Smooth muscle cell (in vitro differentiated cells): ENCODE results near the gene EIF4B. TPM values are rescaled to one million over a fixed set of nuclear protein-coding genes. Genes with fewer than 3 reads are reported as not detected.

ENCODE experiments used
- DNase-seq: peaks from one replicate; lab custom pipeline; 2025; ENCODE audit not compliant: unreplicated experiment; lab: John Stamatoyannopoulos, UW
- H2AFZ ChIP-seq: fragments of 200-600 bp; sonication (generic); 2 replicates; pipeline ENCODE4 v1.6.0; 2016; ENCODE audit warnings: antibody characterized with exemption, low read depth, mild to moderate bottlenecking
- H3F3A ChIP-seq: fragments of 200-600 bp; sonication (generic); 2 replicates; pipeline ENCODE4 v1.6.0; 2017; ENCODE audit warnings: antibody characterized with exemption, low read depth
- H3K27ac ChIP-seq: fragments of 200-600 bp; sonication (generic); 2 replicates; pipeline ENCODE4 v1.5.1; 2016; ENCODE audit warnings: low read depth, mild to moderate bottlenecking
- H3K27me3 ChIP-seq: fragments of 200-600 bp; sonication (generic); 2 replicates; pipeline ENCODE4 v1.6.1; 2016; ENCODE audit warnings: low read depth, mild to moderate bottlenecking
- H3K36me3 ChIP-seq: fragments of 200-600 bp; sonication (generic); 2 replicates; pipeline ENCODE4 v1.5.1; 2016; ENCODE audit warnings: low read depth
- H3K4me1 ChIP-seq: fragments of 200-600 bp; sonication (generic); 2 replicates; pipeline ENCODE4 v1.5.1; 2016; ENCODE audit warnings: low read depth
- H3K4me2 ChIP-seq: fragments of 200-600 bp; sonication (generic); 2 replicates; pipeline ENCODE4 v1.6.0; 2016; ENCODE audit warnings: mild to moderate bottlenecking
- H3K4me3 ChIP-seq: fragments of 200-600 bp; sonication (generic); 2 replicates; pipeline ENCODE4 v1.5.1; 2016; ENCODE audit warnings: mild to moderate bottlenecking
- H3K79me2 ChIP-seq: fragments of 200-600 bp; sonication (generic); 2 replicates; pipeline ENCODE4 v1.6.0; 2016; ENCODE audit warnings: low read depth, mild to moderate bottlenecking
- H3K9ac ChIP-seq: fragments of 200-600 bp; sonication (generic); 2 replicates; pipeline ENCODE4 v1.6.0; 2016; ENCODE audit warnings: low read depth
- H3K9me3 ChIP-seq: fragments of 200-600 bp; sonication (generic); replicated peaks from 2 replicates; pipeline ENCODE4 v1.5.1; 2016; ENCODE audit warnings: low read depth
- H4K20me1 ChIP-seq: fragments of 200-600 bp; sonication (generic); 2 replicates; pipeline ENCODE4 v1.6.0; 2016; ENCODE audit warnings: low read depth
- WGBS: methylation state at CpG from one replicate; pipeline ENCODE4 v1.1.7; 2016; ENCODE audit warnings: low lambda C conversion rate; 5-methylcytosine and 5-hydroxymethylcytosine counted together
- polyA plus RNA-seq: library from polyadenylated mRNA; unstranded; fragments of >200 nt; fragmentation: Nextera tagmentation; extraction: Ambion mirVana; gene quantifications from 2 replicates; pipeline ENCODE4 v1.2.1, GENCODE V29; 2016
- total RNA-seq: library from RNA; depleted of rRNA; stranded (reverse); fragments of >200 nt; gene quantifications from 2 replicates; pipeline ENCODE4 v1.2.3, GENCODE V29; 2014
- TF ChIP-seq, protein P1 (sequence below): fragments of 200-600 bp; sonication (generic); IDR thresholded peaks from 2 replicates; pipeline ENCODE4 v1.5.1; 2017; ENCODE audit warnings: borderline replicate concordance, mild to moderate bottlenecking, antibody characterized with exemption; ENCODE audit not compliant: insufficient read depth, poor library complexity, severe bottlenecking

The EIF4B gene
- total and polyA plus RNA-seq, 2 experiments from 2014 or later = 39.9 to 241 TPM

DNA sequence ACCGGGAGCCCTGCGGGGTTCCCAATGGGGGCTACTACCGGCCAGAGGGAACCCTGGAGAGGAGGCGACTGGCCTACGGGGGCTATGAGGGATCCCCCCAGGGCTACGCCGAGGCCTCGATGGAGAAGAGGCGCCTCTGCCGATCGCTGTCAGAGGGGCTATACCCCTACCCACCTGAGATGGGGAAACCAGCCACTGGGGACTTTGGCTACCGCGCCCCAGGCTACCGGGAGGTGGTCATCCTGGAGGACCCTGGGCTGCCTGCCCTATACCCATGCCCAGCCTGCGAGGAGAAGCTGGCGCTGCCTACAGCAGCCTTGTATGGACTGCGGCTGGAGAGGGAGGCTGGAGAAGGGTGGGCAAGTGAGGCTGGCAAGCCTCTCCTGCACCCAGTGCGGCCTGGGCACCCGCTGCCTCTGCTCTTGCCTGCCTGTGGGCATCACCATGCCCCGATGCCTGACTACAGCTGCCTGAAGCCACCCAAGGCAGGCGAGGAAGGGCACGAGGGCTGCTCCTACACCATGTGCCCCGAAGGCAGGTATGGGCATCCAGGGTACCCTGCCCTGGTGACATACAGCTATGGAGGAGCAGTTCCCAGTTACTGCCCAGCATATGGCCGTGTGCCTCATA is 53.3 kb downstream of the EIF4B start:
- WGBS = 97% methylated on average over 24 of the region's 24 CpGs
- no peaks in the 10 kb centered on the region for H4K20me1 ChIP-seq
- no peak overlapping the region for H3K4me2 ChIP-seq
- H3K9me3 ChIP-seq = no peaks in the 10 kb centered on the region
- no peak overlapping the region for H2AFZ ChIP-seq
- DNase-seq = no peak
- H3K4me3 ChIP-seq = no peak overlapping the region
- no peak overlapping the region for H3K27ac ChIP-seq
- TF ChIP-seq, protein P1, sequence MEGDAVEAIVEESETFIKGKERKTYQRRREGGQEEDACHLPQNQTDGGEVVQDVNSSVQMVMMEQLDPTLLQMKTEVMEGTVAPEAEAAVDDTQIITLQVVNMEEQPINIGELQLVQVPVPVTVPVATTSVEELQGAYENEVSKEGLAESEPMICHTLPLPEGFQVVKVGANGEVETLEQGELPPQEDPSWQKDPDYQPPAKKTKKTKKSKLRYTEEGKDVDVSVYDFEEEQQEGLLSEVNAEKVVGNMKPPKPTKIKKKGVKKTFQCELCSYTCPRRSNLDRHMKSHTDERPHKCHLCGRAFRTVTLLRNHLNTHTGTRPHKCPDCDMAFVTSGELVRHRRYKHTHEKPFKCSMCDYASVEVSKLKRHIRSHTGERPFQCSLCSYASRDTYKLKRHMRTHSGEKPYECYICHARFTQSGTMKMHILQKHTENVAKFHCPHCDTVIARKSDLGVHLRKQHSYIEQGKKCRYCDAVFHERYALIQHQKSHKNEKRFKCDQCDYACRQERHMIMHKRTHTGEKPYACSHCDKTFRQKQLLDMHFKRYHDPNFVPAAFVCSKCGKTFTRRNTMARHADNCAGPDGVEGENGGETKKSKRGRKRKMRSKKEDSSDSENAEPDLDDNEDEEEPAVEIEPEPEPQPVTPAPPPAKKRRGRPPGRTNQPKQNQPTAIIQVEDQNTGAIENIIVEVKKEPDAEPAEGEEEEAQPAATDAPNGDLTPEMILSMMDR = no peak
- H3F3A ChIP-seq = no peaks in the 10 kb centered on the region
- no peaks in the 10 kb centered on the region for H3K36me3 ChIP-seq
- no peaks in the 10 kb centered on the region for H3K79me2 ChIP-seq
- no peak overlapping the region for H3K9ac ChIP-seq
- H3K27me3 ChIP-seq = no peaks in the 10 kb centered on the region
- no peaks in the 10 kb centered on the region for H3K4me1 ChIP-seq

DNA sequence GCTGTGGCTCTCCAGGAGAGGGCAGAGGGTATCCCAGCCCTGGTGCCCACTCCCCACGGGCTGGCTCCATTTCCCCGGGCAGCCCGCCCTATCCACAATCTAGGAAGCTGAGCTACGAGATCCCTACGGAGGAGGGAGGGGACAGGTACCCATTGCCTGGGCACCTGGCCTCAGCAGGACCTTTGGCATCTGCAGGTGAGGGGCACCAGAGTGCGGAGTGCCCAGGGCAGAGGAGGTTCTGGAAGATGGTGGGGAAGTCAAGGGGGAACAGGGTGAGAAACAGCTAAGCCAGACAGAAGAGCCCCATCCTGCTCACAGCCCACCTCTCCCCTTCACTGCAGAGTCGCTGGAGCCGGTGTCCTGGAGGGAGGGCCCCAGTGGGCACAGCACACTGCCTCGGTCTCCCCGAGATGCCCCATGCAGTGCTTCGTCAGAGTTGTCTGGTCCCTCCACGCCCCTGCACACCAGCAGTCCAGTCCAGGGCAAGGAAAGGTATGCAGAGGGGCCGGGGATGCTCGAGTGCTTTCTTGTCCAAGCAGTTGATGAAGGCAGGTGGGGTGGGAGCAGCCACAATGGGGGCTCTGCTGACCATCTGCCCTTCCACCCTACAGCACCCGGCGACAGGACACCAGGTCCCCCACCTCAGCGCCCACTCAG is 53.9 kb downstream of the EIF4B start:
- WGBS = 94% methylated on average over 16 of the region's 17 CpGs
- H2AFZ ChIP-seq = no peak overlapping the region
- no peaks in the 10 kb centered on the region for H3F3A ChIP-seq
- no peak overlapping the region for H3K27ac ChIP-seq
- TF ChIP-seq, protein P1 = no peak
- H3K36me3 ChIP-seq = no peaks in the 10 kb centered on the region
- H4K20me1 ChIP-seq = peaks cover 3% of the 10 kb centered on the region
- H3K27me3 ChIP-seq = no peaks in the 10 kb centered on the region
- no peak overlapping the region for H3K4me2 ChIP-seq
- H3K4me3 ChIP-seq = no peak overlapping the region
- H3K4me1 ChIP-seq = no peaks in the 10 kb centered on the region
- H3K9me3 ChIP-seq = no peaks in the 10 kb centered on the region
- no peak for DNase-seq
- no peaks in the 10 kb centered on the region for H3K79me2 ChIP-seq
- H3K9ac ChIP-seq = no peak overlapping the region

DNA sequence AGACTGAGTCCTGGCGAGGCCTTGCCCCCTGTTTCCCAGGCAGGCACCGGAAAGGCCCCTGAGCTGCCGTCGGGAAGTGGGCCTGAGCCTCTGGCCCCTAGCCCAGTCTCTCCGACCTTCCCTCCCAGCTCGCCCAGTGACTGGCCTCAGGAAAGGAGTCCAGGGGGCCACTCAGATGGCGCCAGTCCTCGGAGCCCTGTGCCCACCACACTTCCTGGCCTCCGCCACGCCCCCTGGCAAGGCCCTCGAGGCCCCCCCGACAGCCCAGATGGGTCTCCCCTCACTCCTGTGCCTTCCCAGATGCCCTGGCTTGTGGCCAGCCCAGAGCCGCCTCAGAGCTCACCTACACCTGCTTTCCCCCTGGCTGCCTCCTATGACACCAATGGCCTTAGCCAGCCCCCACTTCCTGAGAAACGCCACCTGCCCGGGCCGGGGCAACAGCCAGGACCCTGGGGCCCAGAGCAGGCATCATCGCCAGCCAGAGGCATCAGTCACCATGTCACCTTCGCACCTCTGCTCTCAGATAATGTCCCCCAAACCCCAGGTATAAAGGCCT is 54.5 kb downstream of the EIF4B start:
- H3F3A ChIP-seq = no peaks in the 10 kb centered on the region
- no peak overlapping the region for H3K9ac ChIP-seq
- no peak for DNase-seq
- H3K4me1 ChIP-seq = no peaks in the 10 kb centered on the region
- H4K20me1 ChIP-seq = peaks cover 9% of the 10 kb centered on the region
- no peak overlapping the region for H3K4me2 ChIP-seq
- WGBS = 97% methylated on average over 18 of the region's 18 CpGs
- no peak overlapping the region for H3K27ac ChIP-seq
- H3K9me3 ChIP-seq = no peaks in the 10 kb centered on the region
- H3K27me3 ChIP-seq = no peaks in the 10 kb centered on the region
- H3K36me3 ChIP-seq = no peaks in the 10 kb centered on the region
- no peak overlapping the region for H3K4me3 ChIP-seq
- H3K79me2 ChIP-seq = no peaks in the 10 kb centered on the region
- TF ChIP-seq, protein P1 = no peak
- no peak overlapping the region for H2AFZ ChIP-seq
